ENCODE data around the gene CCDC34. TPM values are rescaled to one million over a fixed set of nuclear protein-coding genes. Genes with fewer than 3 reads are reported as not detected.

The CCDC34 gene
- total RNA-seq, 1 donor from 2014 or later, result 3.5 TPM

- Mint-ChIP-seq H3K27me3 (ENCODE audit: unreplicated experiment) (no peaks in the 10 kb centered on the region), H3K4me1 (ENCODE audit: low read depth, unreplicated experiment) (peaks cover 7% of the 10 kb centered on the region), H3K4me3 (ENCODE audit: unreplicated experiment) (no peak overlapping the region), H3K27ac (ENCODE audit: unreplicated experiment) (no peak overlapping the region), H3K36me3 (ENCODE audit: unreplicated experiment) (no peaks in the 10 kb centered on the region), H3K9me3 (ENCODE audit: unreplicated experiment) (no peaks in the 10 kb centered on the region)
- TF ChIP-seq CTCF (IDR thresholded peaks at IDR 0.05; ENCODE audit: partially characterized antibody, unreplicated experiment), result no peak
- no peak for DNase-seq
Observed at GRCh38 chr11:27352781-27353180, 10.2 kb downstream of the CCDC34 start.

- Mint-ChIP-seq H3K27me3 (ENCODE audit: unreplicated experiment) (no peaks in the 10 kb centered on the region), H3K36me3 (ENCODE audit: unreplicated experiment) (no peaks in the 10 kb centered on the region), H3K4me3 (ENCODE audit: unreplicated experiment) (no peak overlapping the region), H3K4me1 (ENCODE audit: low read depth, unreplicated experiment) (peaks cover 7% of the 10 kb centered on the region), H3K27ac (ENCODE audit: unreplicated experiment) (no peak overlapping the region), H3K9me3 (ENCODE audit: unreplicated experiment) (no peaks in the 10 kb centered on the region)
- TF ChIP-seq CTCF (IDR thresholded peaks at IDR 0.05; ENCODE audit: partially characterized antibody, unreplicated experiment), result no peak
- DNase-seq, result no peak
Observed at GRCh38 chr11:27350511-27350910, 12.5 kb downstream of the CCDC34 start.

- peaks cover 7% of the 10 kb centered on the region for H3K4me1 Mint-ChIP-seq (ENCODE audit: low read depth, unreplicated experiment)
- H3K36me3 Mint-ChIP-seq (ENCODE audit: unreplicated experiment), result no peaks in the 10 kb centered on the region
- H3K27ac Mint-ChIP-seq (ENCODE audit: unreplicated experiment), result no peak overlapping the region
- no peaks in the 10 kb centered on the region for H3K9me3 Mint-ChIP-seq (ENCODE audit: unreplicated experiment)
- no peak overlapping the region for H3K4me3 Mint-ChIP-seq (ENCODE audit: unreplicated experiment)
- TF ChIP-seq CTCF (IDR thresholded peaks at IDR 0.05; ENCODE audit: partially characterized antibody, unreplicated experiment), result no peak
- H3K27me3 Mint-ChIP-seq (ENCODE audit: unreplicated experiment), result no peaks in the 10 kb centered on the region
- DNase-seq, result no peak
Observed at GRCh38 chr11:27349919-27350318, 13.1 kb downstream of the CCDC34 start.

- H3K36me3 Mint-ChIP-seq (ENCODE audit: unreplicated experiment), result no peaks in the 10 kb centered on the region
- no peak overlapping the region for H3K4me3 Mint-ChIP-seq (ENCODE audit: unreplicated experiment)
- H3K27ac Mint-ChIP-seq (ENCODE audit: unreplicated experiment), result no peak overlapping the region
- H3K9me3 Mint-ChIP-seq (ENCODE audit: unreplicated experiment), result peaks cover 2% of the 10 kb centered on the region
- no peaks in the 10 kb centered on the region for H3K27me3 Mint-ChIP-seq (ENCODE audit: unreplicated experiment)
- TF ChIP-seq CTCF (IDR thresholded peaks at IDR 0.05; ENCODE audit: partially characterized antibody, unreplicated experiment), result no peak
- no peak for DNase-seq
- peaks cover 7% of the 10 kb centered on the region for H3K4me1 Mint-ChIP-seq (ENCODE audit: low read depth, unreplicated experiment)
Observed at GRCh38 chr11:27348340-27348873, 14.6 kb downstream of the CCDC34 start.

- no peak overlapping the region for H3K27ac Mint-ChIP-seq (ENCODE audit: unreplicated experiment)
- H3K4me3 Mint-ChIP-seq (ENCODE audit: unreplicated experiment), result no peak overlapping the region
- TF ChIP-seq CTCF (IDR thresholded peaks at IDR 0.05; ENCODE audit: partially characterized antibody, unreplicated experiment), result no peak
- peaks cover 2% of the 10 kb centered on the region for H3K9me3 Mint-ChIP-seq (ENCODE audit: unreplicated experiment)
- no peaks in the 10 kb centered on the region for H3K27me3 Mint-ChIP-seq (ENCODE audit: unreplicated experiment)
- no peaks in the 10 kb centered on the region for H3K36me3 Mint-ChIP-seq (ENCODE audit: unreplicated experiment)
- no peak for DNase-seq
- peaks cover 7% of the 10 kb centered on the region for H3K4me1 Mint-ChIP-seq (ENCODE audit: low read depth, unreplicated experiment)
Observed at GRCh38 chr11:27347359-27348339, 15.4 kb downstream of the CCDC34 start.
